Transverse colon (tissue), 4 donors: ENCODE measurements around the gene GRB7. TPM values are rescaled to one million over a fixed set of nuclear protein-coding genes. Genes with fewer than 3 reads are reported as not detected.
"Not testable (repeated sequence)": the region's sequence is repeated elsewhere in the genome, so short reads cannot be mapped to it uniquely, and the experiment has no call there.

Source experiments
- DNase-seq: peaks from one replicate; pipeline ENCODE4 v3.0.0-alpha.2; 2019
- H3K27ac ChIP-seq, 4 donors: fragments of 200-600 bp; sonication (generic); 2 replicates each; pipeline ENCODE4 v1.5.1; 2016 to 2018; ENCODE audit warnings: inconsistent platforms in 4 of 4
- H3K27me3 ChIP-seq: fragments of 200-600 bp; sonication (generic); 2 replicates; pipeline ENCODE4 v1.5.1; 2017; ENCODE audit warnings: inconsistent platforms
- H3K36me3 ChIP-seq, 4 donors: fragments of 200-600 bp; sonication (generic); 2 replicates each; pipeline ENCODE4 v1.5.1; 2017 to 2019; ENCODE audit warnings: inconsistent platforms in 4 of 4
- H3K4me1 ChIP-seq, 4 donors: fragments of 200-600 bp; sonication (generic); 2 replicates each; pipeline ENCODE4 v1.5.1; 2017 to 2020; ENCODE audit warnings: inconsistent platforms in 4 of 4
- H3K4me3 ChIP-seq, 4 donors: fragments of 200-600 bp; sonication (generic); 1 replicate in 1 of 4; 2 replicates in 3 of 4; pipeline versions ENCODE4 v1.5.1 to v1.6.1; 2017 to 2019; ENCODE audit warnings: inconsistent platforms in 4 of 4
- H3K9me3 ChIP-seq, 2 donors: fragments of 200-600 bp; sonication (generic); 2 replicates each; pipeline ENCODE4 v1.5.1; 2017 to 2019; ENCODE audit warnings: inconsistent platforms in 2 of 2
- CTCF ChIP-seq, 5 experiments: fragments of 200-600 bp in 3 of 5; fragments of 450-650 bp in 2 of 5; sonication (generic) in 3 of 5; IDR thresholded peaks; 1 replicate in 2 of 5; 2 replicates in 3 of 5; pipeline ENCODE4 v1.5.1; 2016 to 2017; ENCODE audit warnings: antibody characterized with exemption in 5 of 5, inconsistent platforms in 3 of 5, mild to moderate bottlenecking in 2 of 5, moderate library complexity in 1 of 5
- EP300 ChIP-seq: sonication (generic); formaldehyde crosslinking; IDR thresholded peaks from one replicate; pipeline ENCODE4 v1.6.1; 2017; ENCODE audit warnings: antibody characterized with exemption, low read depth
- POLR2A ChIP-seq: fragments of 450-650 bp; IDR thresholded peaks from one replicate; pipeline ENCODE4 v1.6.1; 2016; ENCODE audit warnings: antibody characterized with exemption, mild to moderate bottlenecking, moderate library complexity
- POLR2AphosphoS5 ChIP-seq, 3 donors: sonication (generic); formaldehyde crosslinking; IDR thresholded peaks; one replicate each; pipeline ENCODE4 v1.6.1; 2016; ENCODE audit warnings: antibody characterized with exemption in 3 of 3
- WGBS, 2 donors: methylation state at CpG; one replicate each; pipeline ENCODE4 v1.1.5; 2018; ENCODE audit warnings: low coverage in 1 of 2; 5-methylcytosine and 5-hydroxymethylcytosine counted together
- in situ Hi-C, 4 donors: fragments of 200-750 bp; cut with MboI; loops; one replicate each; pipeline versions ENCODE4 v1.15.0 to v1.15.1; 2017; ENCODE audit warnings: low sequenced_read_pairs in 3 of 4, low pct_ligation_motif_present in 1 of 4, low pct_unique_long_range_greater_than_20kb in 1 of 4
- intact Hi-C: fragments of 100-400 bp; cut with DNase I; formaldehyde crosslinking; loops from one replicate; pipeline ENCODE4 v1.15.1; 2023; ENCODE audit warnings: low total_unique reads
- total RNA-seq, 4 donors: library from RNA; depleted of rRNA; stranded (reverse); fragments of >200 nt; gene quantifications; one replicate each; pipeline ENCODE4 v1.1.0, GENCODE V29; 2016

Gene GRB7
- total RNA-seq, 4 donors from 2014 or later, result 25.9 to 44.5 (median 32.3) TPM

GRCh38 chr17:39706383-39706782 lies 31.4 kb upstream of the GRB7 start:
- Histone ChIP-seq H3K36me3 (peaks cover 0 to 21% (median 3%) of the 10 kb centered on the region in 4 donors), H3K9me3 (no peaks in the 10 kb centered on the region), H3K4me1 (peaks cover 38 to 64% (median 64%) of the 10 kb centered on the region in 4 donors), H3K27ac (peak overlapping the region; percentile 83 to 92 (median 90)), H3K4me3 (peak overlapping the region in 1 of 4 donors; percentile 6), H3K27me3 (no peaks in the 10 kb centered on the region)
- in situ Hi-C loops (no loop called here), intact Hi-C loops (no loop called here)
- no peak for DNase-seq
- 45% methylated on average over 7 of the region's 8 CpGs; no CpG with 5 or more reads in 1 of the 2 donors for WGBS, 2 donors
- TF ChIP-seq EP300, result no peak
- no peak for TF ChIP-seq POLR2A
- no peak for TF ChIP-seq POLR2AphosphoS5 (IDR thresholded peaks at IDR 0.05)
- no peak for TF ChIP-seq CTCF (IDR thresholded peaks at IDR 0.05)

- peak; percentile 73 for DNase-seq
- no peak overlapping the region for H3K4me3 ChIP-seq
- in situ Hi-C loops (no loop called here), intact Hi-C loops (no loop called here)
- peak overlapping the region; percentile 83 to 92 (median 90) for H3K27ac ChIP-seq
- H3K27me3 ChIP-seq, result no peaks in the 10 kb centered on the region
- peak; percentile 50 for TF ChIP-seq POLR2A
- no peak for TF ChIP-seq CTCF (IDR thresholded peaks at IDR 0.05)
- peak; percentile 28 to 62 (median 43) for TF ChIP-seq POLR2AphosphoS5 (IDR thresholded peaks at IDR 0.05)
- peaks cover 34 to 62% (median 60%) of the 10 kb centered on the region in 4 donors for H3K4me1 ChIP-seq
- H3K36me3 ChIP-seq, result peaks cover 0 to 24% (median 3%) of the 10 kb centered on the region in 4 donors
- 60% methylated on average over 7 of the region's 7 CpGs; no CpG with 5 or more reads in 1 of the 2 donors for WGBS, 2 donors
- no peaks in the 10 kb centered on the region for H3K9me3 ChIP-seq
Measured at GRCh38 chr17:39706921-39707337, 30.8 kb upstream of the GRB7 start.

- Histone ChIP-seq H3K36me3 (peaks cover 0 to 30% (median 7%) of the 10 kb centered on the region in 4 donors), H3K4me1 (peaks cover 15 to 39% (median 36%) of the 10 kb centered on the region in 4 donors), H3K9me3 (no peaks in the 10 kb centered on the region), H3K4me3 (no peak overlapping the region), H3K27ac (no peak overlapping the region), H3K27me3 (no peaks in the 10 kb centered on the region)
- no peak for DNase-seq
- TF ChIP-seq CTCF (IDR thresholded peaks at IDR 0.05), result no peak
- no peak for TF ChIP-seq EP300
- TF ChIP-seq POLR2A, result no peak
- TF ChIP-seq POLR2AphosphoS5 (IDR thresholded peaks at IDR 0.05), result no peak
- in situ Hi-C loops, result no loop called here
- 67 to 84% methylated on average over 1 to 13 of the region's 14 CpGs for WGBS, 2 donors
- intact Hi-C loops, result no loop called here
Measured at GRCh38 chr17:39709319-39709997, 28.3 kb upstream of the GRB7 start.

GRCh38 chr17:39709998-39710964 lies 27.5 kb upstream of the GRB7 start:
- Histone ChIP-seq H3K9me3 (no peaks in the 10 kb centered on the region), H3K36me3 (peaks cover 0 to 30% (median 7%) of the 10 kb centered on the region in 4 donors), H3K27ac (no peak overlapping the region), H3K27me3 (no peaks in the 10 kb centered on the region), H3K4me1 (peaks cover 11 to 31% (median 28%) of the 10 kb centered on the region in 4 donors), H3K4me3 (no peak overlapping the region)
- intact Hi-C loops (no loop called here), in situ Hi-C loops (no loop called here)
- TF ChIP-seq POLR2A (no peak), EP300 (no peak), CTCF (IDR thresholded peaks at IDR 0.05) (no peak), POLR2AphosphoS5 (IDR thresholded peaks at IDR 0.05) (no peak)
- WGBS, 2 donors, result 90 to 96% methylated on average over 5 to 20 of the region's 20 CpGs
- DNase-seq, result no peak

DNA sequence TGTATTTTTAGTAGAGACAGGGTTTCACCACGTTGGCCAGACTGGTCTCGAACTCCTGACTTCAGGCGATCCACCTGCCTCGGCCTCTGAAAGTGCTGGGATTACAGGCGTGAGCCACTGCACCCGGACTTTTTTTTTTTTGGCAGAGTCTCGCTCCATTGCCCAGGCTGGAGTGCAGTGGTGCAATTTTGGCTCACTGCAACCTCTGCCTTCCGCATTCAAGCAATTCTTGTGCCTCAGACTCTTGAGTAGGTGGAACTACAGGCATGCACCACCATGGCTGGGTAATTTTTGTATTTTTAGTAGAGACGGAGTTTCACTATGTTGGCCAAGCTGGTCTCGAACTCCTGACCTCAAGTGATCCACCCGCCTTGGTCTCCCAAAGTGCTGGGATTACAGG lies 26.7 kb upstream of the GRB7 start:
- H3K9me3 ChIP-seq, H3K27ac ChIP-seq, H3K4me3 ChIP-seq, H3K27me3 ChIP-seq, intact Hi-C loops, in situ Hi-C loops, DNase-seq: not testable (repeated sequence)
- 86% methylated on average over 11 of the region's 11 CpGs; no CpG with 5 or more reads in 1 of the 2 donors for WGBS, 2 donors
- Histone ChIP-seq H3K4me1 (peaks cover 7 to 31% (median 26%) of the 10 kb centered on the region in 4 donors), H3K36me3 (peaks cover 0 to 34% (median 7%) of the 10 kb centered on the region in 4 donors)
